Measurements from ENCODE around the gene ZNF444. TPM values are rescaled to one million over a fixed set of nuclear protein-coding genes. Genes with fewer than 3 reads are reported as not detected.
A peak's percentile ranks its signal among the peaks of the same experiment; 100 is the strongest.
"Not testable (repeated sequence)": the region's sequence is repeated elsewhere in the genome, so short reads cannot be mapped to it uniquely, and the experiment has no call there.

The ZNF444 gene
- total RNA-seq, 1 donor from 2014 or later: 10.4 TPM

DNA sequence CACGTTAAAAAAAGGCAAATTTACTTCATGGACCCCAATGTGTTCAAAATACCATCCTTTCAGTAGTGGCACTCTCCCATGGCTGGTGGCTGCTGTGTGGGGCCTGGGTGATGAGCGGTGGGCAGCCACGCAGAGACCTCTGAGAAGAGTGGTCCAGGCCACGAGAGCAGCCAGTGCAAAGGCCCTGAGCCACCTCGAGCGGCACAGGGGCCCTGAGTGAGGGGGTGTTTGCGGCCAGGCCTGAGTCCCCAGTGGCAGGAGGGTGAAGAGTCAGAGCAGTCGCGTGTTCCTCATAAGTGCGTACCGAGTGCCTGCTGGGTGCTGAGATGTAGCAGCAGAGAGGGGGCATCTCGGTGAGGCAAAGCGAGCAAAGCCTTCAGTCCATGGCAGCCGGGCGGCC is 7.0 kb downstream of the ZNF444 start:
- ATAC-seq: peak; percentile 13

DNA sequence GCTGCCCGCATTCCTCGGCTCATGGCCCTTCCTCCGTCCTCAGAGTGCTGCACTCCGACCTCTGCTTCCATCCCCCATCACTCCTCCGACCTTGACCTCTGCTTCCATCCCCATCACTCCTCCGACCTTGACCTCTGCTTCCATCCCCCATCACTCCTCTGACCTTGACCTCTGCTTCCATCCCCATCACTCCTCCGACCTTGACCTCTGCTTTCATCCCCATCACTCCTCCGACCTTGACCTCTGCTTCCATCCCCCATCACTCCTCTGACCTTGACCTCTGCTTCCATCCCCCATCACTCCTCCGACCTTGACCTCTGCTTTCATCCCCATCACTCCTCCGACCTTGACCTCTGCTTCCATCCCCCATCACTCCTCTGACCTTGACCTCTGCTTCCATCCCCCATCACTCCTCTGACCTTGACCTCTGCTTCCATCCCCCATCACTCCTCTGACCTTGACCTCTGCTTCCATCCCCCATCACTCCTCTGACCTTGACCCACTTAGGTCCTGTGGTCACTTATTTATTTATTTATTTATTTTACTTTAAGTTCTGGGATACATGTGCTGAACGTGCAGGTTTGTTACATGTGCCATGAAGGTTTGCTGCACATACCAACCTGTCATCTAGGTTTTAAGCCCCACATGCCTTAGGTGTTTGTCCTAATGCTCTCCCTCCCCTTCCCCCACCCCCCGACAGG is 8.0 kb downstream of the ZNF444 start:
- ATAC-seq: not testable (repeated sequence)

- ATAC-seq: no peak
These were observed 8.6 kb downstream of the ZNF444 start for GRCh38 chr19:56149656-56150038.

GRCh38 chr19:56150358-56150757 is 9.3 kb downstream of the ZNF444 start:
- ATAC-seq: no peak

- ATAC-seq: no peak
These were observed 11.6 kb downstream of the ZNF444 start for GRCh38 chr19:56152644-56153043.

GRCh38 chr19:56153507-56153906 is 12.4 kb downstream of the ZNF444 start:
- ATAC-seq: no peak

GRCh38 chr19:56155124-56155687 is 14.1 kb downstream of the ZNF444 start:
- peak; percentile 60 for ATAC-seq

- no peak for ATAC-seq
These were observed 15.7 kb downstream of the ZNF444 start for GRCh38 chr19:56156768-56157167.

DNA sequence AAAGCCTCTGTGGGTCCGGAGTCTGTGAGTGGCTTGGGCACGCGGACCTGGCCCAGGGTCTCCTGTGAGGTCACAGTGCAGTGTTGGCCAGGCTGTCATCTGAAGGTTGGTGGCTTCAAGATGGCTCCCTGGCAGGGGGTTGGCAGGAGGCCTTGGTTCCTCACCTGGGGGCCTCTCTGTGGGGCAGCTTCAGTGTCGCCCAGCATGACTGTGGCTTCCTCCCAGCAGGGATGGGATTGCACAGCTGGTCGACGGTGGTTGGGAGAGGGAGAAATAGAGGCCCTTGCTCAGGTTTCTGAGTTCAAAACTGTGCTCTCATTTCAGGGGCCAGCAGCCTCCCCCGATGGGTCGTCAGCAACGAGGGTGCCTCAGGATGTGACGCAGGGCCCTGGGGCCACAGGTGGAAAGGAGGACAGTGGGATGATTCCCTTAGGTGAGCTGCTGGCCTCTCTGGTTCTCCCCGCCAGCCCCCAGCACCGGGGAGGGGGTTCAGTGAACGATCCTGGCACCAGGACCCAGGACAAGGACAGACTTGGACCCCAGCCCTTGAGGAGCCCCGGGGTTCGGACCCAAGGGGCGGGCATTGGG is 17.2 kb downstream of the ZNF444 start:
- no peak for ATAC-seq

GRCh38 chr19:56159009-56159559 is 18.0 kb downstream of the ZNF444 start:
- ATAC-seq: no peak

GRCh38 chr19:56159622-56160271 is 18.7 kb downstream of the ZNF444 start:
- no peak for ATAC-seq

DNA sequence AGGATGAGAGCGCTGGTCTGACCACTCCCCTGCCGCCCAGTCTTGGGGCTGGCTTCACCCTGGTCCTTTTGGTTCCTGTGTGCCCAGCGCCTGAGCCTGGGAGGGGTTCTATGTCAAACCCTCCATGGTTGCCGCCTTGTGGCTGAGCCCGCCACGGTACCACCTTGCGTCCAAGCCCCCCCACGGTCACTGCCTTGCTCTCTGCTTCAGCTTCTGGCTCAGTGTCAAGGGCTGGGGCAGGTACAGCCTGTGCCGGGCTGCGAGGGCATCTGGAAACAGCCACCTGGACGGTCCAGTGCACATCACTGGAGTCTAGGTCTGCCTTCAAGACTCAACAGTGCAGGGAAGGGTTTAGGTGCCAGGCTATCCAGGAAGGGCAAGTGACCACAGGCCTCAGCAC is 20.4 kb downstream of the ZNF444 start:
- ATAC-seq: no peak

- no peak for ATAC-seq
These were observed 21.2 kb downstream of the ZNF444 start for GRCh38 chr19:56162258-56162657.

DNA sequence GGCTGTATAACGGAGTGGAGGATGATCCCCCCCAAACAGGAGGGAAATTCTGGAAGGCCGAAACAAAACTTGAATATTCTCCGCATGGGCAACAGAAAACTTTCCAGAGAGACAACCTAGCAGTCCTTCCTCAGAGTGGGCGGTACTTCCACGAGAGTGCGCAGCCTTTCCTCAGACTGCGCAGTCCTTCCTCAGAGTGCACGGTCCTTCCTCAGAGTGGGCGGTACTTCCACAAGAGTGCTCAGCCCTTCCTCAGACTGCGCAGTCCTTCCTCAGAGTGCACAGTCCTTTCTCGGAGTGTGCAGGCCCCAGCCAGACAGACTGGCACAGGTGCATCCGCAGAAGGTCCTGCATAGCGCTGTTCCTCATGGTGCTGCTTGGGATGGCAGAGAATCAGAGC is 22.0 kb downstream of the ZNF444 start:
- ATAC-seq: no peak

- ATAC-seq: no peak
These were observed 26.0 kb downstream of the ZNF444 start for GRCh38 chr19:56167064-56167578.

- ATAC-seq: peak; percentile 99
These were observed 29.2 kb downstream of the ZNF444 start for GRCh38 chr19:56170261-56170660.

- ATAC-seq: no peak
These were observed 33.0 kb downstream of the ZNF444 start for GRCh38 chr19:56174086-56174485.

- no peak for ATAC-seq
These were observed 33.5 kb downstream of the ZNF444 start for GRCh38 chr19:56174550-56174949.

DNA sequence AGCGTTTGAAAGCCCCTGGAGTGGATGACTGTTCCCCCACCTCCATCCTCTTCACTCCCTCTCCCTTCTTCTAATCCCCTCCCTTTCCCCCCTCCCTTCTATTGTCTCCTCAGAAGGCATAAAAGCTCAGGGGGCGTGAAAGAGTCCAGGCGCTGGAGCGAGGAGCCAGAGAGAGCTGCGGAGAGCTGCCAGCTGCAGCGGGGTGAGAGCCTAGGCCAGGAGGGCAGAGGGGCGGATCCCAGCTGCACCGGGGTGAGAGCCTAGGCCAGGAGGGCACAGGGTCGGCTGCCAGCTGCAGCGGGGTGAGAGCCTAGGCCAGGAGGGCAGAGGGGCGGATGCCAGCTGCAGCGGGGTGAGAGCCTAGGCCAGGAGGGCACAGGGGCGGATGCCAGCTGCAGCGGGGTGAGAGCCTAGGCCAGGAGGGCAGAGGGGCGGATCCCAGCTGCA is 34.8 kb downstream of the ZNF444 start, which contains the start of gene GALP:
TSS of gene GALP (plus strand) at position 148 of the 447 bp plus-strand sequence. CDS start 1,101 bp downstream, outside the sequence.
- not testable (repeated sequence) for ATAC-seq

DNA sequence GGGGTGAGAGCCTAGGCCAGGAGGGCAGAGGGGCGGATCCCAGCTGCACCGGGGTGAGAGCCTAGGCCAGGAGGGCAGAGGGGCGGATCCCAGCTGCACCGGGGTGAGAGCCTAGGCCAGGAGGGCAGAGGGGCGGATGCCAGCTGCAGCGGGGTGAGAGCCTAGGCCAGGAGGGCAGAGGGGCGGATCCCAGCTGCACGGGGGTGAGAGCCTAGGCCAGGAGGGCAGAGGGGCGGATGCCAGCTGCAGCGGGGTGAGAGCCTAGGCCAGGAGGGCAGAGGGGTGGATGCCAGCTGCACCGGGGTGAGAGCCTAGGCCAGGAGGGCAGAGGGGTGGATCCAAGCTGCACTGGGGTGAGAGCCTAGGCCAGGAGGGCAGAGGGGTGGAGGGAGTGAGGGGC is 35.2 kb downstream of the ZNF444 start:
- ATAC-seq: not testable (repeated sequence)

DNA sequence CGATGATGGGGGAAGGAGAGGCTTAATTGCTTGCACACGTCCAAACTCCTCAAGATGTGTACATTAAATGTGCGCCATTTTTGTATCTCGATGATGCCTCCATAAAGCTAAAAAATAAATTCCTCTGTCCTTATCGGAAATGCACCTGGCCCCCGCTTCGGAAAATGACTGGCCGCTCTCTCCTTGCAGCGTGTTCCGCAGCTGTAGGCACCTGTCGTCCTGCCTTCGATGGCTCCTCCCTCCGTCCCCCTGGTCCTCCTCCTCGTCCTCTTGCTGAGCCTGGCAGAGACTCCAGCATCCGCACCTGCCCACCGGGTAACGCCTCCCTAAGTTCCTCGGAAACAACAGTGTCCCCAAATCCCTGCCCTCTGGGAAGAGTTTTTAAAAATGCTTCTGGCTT is 35.8 kb downstream of the ZNF444 start:
- no peak for ATAC-seq

DNA sequence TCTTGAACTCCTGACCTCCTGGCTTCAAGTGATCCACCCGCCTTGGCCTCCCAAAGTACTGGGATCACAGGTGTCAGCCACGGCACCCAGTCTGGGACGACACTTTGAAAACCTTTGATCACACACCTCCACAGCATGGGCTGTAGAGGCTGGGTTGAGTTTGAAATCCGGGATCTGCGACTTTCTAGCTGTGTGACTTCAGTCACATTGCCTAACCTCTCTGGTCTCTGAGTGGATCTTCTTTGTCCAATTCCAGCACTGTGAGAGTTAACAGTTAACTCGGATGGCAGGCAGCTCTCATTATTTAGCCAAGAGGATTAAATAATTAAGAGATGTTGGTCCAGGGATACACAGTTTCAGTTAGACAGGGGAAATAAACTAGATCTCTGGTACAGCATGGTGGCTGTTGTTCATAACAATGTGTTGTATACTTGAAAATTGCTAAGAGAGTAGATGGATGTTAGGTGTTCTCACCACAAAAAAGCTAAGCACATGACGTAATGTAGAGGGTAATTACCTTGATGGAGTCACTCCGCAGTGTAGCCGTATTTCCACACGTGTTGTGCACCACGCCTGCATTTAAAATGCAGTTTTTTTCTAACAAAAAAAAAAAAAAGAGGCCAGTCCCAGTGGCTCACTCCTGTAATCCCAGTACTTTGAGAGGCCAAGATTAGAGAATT is 36.6 kb downstream of the ZNF444 start:
- ATAC-seq: no peak
